ENCODE results near the gene CACNA1A. TPM values are rescaled to one million over a fixed set of nuclear protein-coding genes. Genes with fewer than 3 reads are reported as not detected.
A peak's percentile ranks its signal among the peaks of the same experiment; 100 is the strongest.

The CACNA1A gene
- total and polyA plus RNA-seq, 2 of the 13 experiments (the other 11 are each of a cell fraction or from before 2014, with no cell fraction given), result not detected

DNA sequence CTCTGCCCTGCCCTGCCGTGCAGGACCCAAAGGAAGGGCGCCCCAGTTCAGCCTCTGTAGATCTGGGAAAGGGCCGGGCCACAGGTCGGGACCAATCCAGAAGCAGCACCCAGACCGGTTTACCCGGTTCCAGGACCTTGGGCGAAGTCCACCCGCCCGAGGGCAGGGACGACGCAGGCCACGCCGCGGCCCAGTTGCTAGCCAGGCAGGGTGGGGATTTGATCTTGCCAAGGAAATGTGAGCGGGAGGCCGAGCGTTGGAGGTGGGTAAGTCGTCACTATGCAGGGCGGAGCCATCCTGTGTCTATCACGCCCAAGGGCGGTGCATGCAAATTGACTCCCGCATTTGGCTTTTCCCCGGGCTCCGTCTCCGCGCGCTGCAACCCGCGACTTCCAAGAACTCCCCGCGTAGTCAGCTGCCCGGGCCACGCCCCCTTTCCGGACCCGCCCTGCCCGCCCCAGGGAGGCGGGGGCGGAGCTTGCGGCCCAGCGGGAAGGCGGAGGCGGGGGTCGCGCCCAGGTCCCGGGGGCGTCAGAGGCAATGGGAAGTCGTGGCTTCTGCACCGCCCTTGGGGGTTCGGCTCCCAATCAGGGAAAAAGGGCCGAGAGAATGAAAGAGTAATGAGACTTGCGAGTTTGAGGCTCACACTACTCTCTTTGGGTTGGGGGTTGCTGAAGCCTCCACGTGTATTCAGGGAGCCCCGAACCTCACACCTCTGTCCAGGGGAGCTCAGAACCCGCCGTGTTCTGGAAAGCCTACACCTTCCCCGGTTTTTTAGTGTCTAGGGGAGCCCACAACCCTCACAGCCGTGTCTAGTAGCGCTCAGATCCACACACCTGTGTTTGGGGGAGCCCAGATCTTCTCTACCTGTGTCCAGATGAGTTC, 343.3 kb downstream of the CACNA1A start (continued):
- TF ChIP-seq ARID5B (CRISPR knock-in tag; IDR thresholded peaks at IDR 0.05) (peak; percentile 79; the same call in 1 of the 2 replicates), BRD4 (CRISPR knock-in tag; IDR thresholded peaks at IDR 0.05) (no peak), SIN3B (IDR thresholded peaks at IDR 0.05; ENCODE audit: low read length) (no peak), ZBTB26 (CRISPR knock-in tag; IDR thresholded peaks at IDR 0.05; ENCODE audit: borderline replicate concordance) (peak; percentile 95), ARID2 (CRISPR knock-in tag; IDR thresholded peaks at IDR 0.05; ENCODE audit: borderline replicate concordance) (no peak; the same call in 1 of the 2 replicates), ZNF225 (CRISPR knock-in tag; IDR thresholded peaks at IDR 0.05) (no peak; the same call in 1 of the 2 replicates), ZC3H4 (CRISPR knock-in tag; IDR thresholded peaks at IDR 0.05; ENCODE audit: borderline replicate concordance) (no peak), ZFP36 (IDR thresholded peaks at IDR 0.05; ENCODE audit: borderline replicate concordance, low read depth, low read length, partially characterized antibody) (no peak), GTF3A (CRISPR knock-in tag; conservative IDR thresholded peaks at IDR 0.05) (no peak; the same call in 1 of the 2 replicates), JDP2 (CRISPR knock-in tag; IDR thresholded peaks at IDR 0.05; ENCODE audit: borderline replicate concordance) (no peak; the same call in 1 of the 2 replicates), HCFC1 (IDR thresholded peaks at IDR 0.05; ENCODE audit: low read depth, low read length) (no peak), ZNF20 (CRISPR knock-in tag; IDR thresholded peaks at IDR 0.05) (no peak), ZNF296 (CRISPR knock-in tag; conservative IDR thresholded peaks at IDR 0.05) (0 out of 2 replicates have a peak, but pooled peaks have one; percentile 9), PRDM4 (CRISPR knock-in tag; IDR thresholded peaks at IDR 0.05; ENCODE audit: borderline replicate concordance) (no peak), ZBTB2 (CRISPR knock-in tag; IDR thresholded peaks at IDR 0.05; ENCODE audit: low read depth) (no peak), ZNF232 (CRISPR knock-in tag; IDR thresholded peaks at IDR 0.05; ENCODE audit: borderline replicate concordance) (no peak), SP4 (CRISPR knock-in tag; IDR thresholded peaks at IDR 0.05) (peak; percentile 97), GPBP1L1 (CRISPR knock-in tag; IDR thresholded peaks at IDR 0.05) (no peak)

Measured in HepG2 (cell line).